GM12891 (cell line): ENCODE data around the gene SCN1B.

Source experiments
- DNase-seq: peaks from one replicate; pipeline ENCODE4 v3.0.0; 2011; ENCODE audit warnings: low spot score; ENCODE audit not compliant: insufficient read length
- FAIRE-seq: peaks from 2 replicates; lab custom pipeline; 2011; peaks lifted over from hg19 to GRCh38; lab: Jason Lieb, UNC
- PAX5 ChIP-seq: IDR thresholded peaks from 2 replicates; pipeline ENCODE4 v1.6.1; 2011; ENCODE audit warnings: low read length, moderate library complexity, mild to moderate bottlenecking; ENCODE audit not compliant: insufficient read depth, severe bottlenecking
- POLR2A ChIP-seq: IDR thresholded peaks from 2 replicates; pipeline ENCODE4 v1.6.1; 2011; ENCODE audit warnings: low read depth, low read length, control low read depth
- POLR2AphosphoS5 ChIP-seq: IDR thresholded peaks from 2 replicates; pipeline ENCODE4 v1.6.1; 2011; ENCODE audit warnings: low read depth, low read length, control low read depth
- POU2F2 ChIP-seq: IDR thresholded peaks from 2 replicates; pipeline ENCODE4 v1.6.1; 2011; ENCODE audit warnings: low read depth, mild to moderate bottlenecking, control low read depth, low read length, moderate library complexity
- SPI1 ChIP-seq: IDR thresholded peaks from 2 replicates; pipeline ENCODE4 v1.6.1; 2011; ENCODE audit warnings: low read depth, low read length, control low read depth
- TAF1 ChIP-seq: IDR thresholded peaks from 2 replicates; pipeline ENCODE4 v1.6.1; 2011; ENCODE audit warnings: low read depth, low read length, control low read depth

The SCN1B gene

DNA sequence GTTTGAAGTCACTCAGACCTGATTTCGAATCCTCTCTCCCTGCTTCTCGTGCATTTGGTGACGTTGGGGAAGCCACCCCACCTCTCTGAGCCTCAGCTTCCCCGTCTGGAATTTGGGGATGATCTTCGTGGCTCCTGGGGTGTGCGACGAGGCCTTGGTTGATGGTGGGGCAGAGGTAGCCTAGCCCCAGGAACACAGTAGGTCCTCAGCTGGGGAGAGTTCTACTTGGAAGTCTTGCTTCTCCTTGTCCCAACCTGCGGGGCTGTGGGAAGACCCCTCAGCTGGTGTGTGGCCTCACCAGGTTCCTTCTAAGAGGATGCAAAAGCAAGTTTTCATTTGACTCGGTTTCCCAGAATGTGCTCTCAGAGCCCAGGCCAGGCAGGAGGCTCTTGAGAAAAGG lies 24.4 kb downstream of the SCN1B start:
- TF ChIP-seq POLR2AphosphoS5 (no peak), POLR2A (no peak), PAX5 (no peak), POU2F2 (no peak), SPI1 (no peak), TAF1 (no peak)
- DNase-seq (no peak), FAIRE-seq (no peak)

DNA sequence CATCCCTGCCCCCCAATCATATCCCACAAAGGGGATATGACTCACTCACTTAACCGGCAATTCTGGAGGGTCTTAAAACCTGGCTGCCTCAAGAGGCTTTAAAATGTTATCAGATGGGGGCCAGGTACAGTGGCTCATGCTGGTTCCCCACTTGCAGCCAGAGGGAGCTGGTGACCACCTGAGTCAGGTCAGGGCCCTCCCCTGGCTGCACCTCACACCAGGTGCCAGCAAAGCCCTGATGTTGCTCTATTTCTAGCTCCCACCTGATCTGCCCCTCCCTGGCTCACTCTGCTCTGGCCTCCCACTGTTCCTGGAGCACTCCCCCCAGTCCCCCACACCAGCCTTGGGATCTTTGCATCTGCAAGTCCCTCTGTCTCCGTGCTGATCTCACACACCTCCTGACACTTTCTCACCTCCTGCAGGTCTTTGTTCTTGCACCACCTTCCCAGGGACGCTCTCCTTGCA lies 25.5 kb downstream of the SCN1B start:
- FAIRE-seq (no peak), DNase-seq (no peak)
- no peak for TF ChIP-seq SPI1
- no peak for TF ChIP-seq POU2F2
- no peak for TF ChIP-seq TAF1
- no peak for TF ChIP-seq POLR2AphosphoS5
- no peak for TF ChIP-seq PAX5
- no peak for TF ChIP-seq POLR2A

DNA sequence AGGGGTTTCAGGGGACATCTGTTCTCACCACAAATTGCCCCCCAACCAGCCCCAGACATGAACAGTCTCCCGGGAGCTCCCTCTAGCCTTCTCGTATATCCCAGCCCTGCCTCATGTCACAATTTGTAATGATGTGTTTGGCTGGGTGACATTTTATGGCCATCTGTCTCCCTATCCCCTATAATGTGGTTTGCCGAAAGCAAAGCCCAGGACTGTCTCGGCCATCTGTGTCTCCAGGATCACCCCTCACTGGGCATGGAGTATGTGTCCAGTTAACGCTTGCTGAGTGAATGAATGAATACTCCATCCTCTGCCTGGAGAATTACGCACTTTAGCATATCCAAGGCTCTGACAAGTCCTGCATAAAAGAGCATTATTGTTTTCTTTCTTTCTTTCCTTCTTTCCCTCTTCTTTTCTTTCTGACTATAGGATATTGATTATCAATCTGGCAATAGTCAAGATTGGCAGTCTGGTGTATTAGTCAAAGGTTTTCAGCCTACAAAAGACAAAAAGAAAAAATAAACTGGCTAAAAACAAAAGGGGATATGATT lies 26.3 kb downstream of the SCN1B start:
- no peak for TF ChIP-seq POU2F2
- TF ChIP-seq POLR2A, result no peak
- no peak for TF ChIP-seq PAX5
- TF ChIP-seq SPI1, result no peak
- TF ChIP-seq TAF1, result no peak
- no peak for TF ChIP-seq POLR2AphosphoS5
- DNase-seq (no peak), FAIRE-seq (no peak)

DNA sequence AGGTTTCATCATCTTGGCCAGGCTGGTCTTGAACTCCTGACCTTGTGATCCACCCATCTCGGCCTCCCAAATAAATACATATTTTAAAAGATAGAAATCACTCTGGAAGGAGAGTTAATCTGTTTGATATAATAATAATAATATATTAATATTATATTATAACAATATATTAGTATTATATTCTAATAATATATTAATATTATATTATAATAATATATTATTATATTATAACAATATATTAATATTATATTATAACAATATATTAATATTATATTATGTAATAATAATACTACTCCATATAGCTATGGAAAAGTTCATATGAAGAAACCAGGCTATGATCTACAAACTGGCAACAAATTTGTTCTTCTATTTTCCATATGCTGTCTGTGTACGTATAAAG lies 28.1 kb downstream of the SCN1B start:
- DNase-seq (no peak), FAIRE-seq (no peak)
- TF ChIP-seq TAF1 (no peak), POU2F2 (no peak)

DNA sequence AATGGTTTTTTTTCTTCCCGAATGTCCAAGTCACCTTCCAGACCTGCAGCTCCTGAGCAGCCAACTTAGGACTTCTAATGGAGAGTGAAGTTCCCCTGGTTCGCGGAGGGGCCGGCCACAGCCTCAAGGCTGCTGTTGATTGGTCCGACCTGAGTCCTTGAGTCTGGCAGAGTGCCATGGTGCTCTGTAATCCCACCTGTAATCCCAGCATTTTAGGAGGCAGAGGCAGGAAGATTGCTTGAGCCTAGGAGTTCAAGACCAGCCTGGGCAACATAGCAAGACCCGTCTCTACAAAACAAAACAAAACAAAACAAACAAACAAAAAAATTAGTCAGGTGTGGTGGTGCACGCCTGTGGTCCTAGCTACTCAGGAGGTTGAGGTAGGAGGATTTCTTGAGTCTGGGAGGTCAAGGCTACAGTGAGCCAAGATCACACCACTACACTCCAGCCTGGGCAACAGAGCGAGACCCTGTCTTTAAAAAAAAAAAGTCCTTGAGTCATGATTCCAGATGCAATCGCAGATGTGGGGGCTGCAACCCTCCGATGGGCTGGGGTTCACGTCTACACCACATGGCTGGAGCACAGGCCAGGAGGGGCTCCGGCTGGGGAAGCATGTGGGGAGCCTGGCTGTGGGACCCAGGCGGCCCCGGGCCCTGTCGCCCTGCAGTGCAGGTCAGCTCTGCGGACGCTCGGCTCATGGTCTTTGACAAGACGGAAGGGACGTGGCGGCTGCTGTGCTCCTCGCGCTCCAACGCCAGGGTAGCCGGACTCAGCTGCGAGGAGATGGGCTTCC lies 28.9 kb downstream of the SCN1B start:
- DNase-seq (no peak), FAIRE-seq (no peak)
- no peak for TF ChIP-seq POLR2A
- TF ChIP-seq TAF1, result no peak

DNA sequence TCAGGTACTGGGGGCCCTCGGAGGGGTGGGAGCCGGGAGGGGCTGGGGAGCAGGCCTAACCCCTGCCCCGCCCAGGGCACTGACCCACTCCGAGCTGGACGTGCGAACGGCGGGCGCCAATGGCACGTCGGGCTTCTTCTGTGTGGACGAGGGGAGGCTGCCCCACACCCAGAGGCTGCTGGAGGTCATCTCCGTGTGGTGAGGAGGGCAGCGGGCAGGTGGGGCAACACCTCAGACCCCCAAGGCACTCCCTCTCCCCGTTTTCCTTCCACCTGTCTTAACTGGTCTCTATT lies 29.5 kb downstream of the SCN1B start:
- DNase-seq (no peak), FAIRE-seq (no peak)
- no peak for TF ChIP-seq SPI1
- no peak for TF ChIP-seq POLR2AphosphoS5
- TF ChIP-seq POLR2A, result no peak
- TF ChIP-seq POU2F2, result no peak

DNA sequence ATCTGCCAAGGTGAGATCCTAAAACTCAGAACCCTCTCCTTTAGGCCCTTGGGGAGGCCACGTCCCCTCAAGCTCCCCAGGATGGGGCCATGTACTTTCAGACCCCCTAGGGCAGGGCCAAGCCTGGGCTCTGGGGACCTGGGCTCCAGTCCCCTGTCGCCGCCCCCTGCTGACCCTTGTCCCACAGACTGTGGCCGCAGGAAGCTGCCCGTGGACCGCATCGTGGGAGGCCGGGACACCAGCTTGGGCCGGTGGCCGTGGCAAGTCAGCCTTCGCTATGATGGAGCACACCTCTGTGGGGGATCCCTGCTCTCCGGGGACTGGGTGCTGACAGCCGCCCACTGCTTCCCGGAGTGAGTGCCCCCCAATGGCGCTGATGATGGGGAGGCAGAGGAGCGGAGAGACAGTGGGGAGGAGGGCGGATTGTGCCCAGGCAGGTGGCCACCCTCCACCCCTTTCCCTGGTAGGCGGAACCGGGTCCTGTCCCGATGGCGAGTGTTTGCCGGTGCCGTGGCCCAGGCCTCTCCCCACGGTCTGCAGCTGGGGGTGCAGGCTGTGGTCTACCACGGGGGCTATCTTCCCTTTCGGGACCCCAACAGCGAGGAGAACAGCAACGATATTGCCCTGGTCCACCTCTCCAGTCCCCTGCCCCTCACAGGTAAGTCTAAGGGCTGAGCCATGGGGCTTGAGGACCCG lies 30.0 kb downstream of the SCN1B start:
- no peak for TF ChIP-seq POLR2A
- no peak for TF ChIP-seq SPI1
- no peak for TF ChIP-seq POLR2AphosphoS5
- no peak for TF ChIP-seq TAF1
- no peak for TF ChIP-seq POU2F2
- TF ChIP-seq PAX5, result no peak
- FAIRE-seq (no peak), DNase-seq (no peak)

DNA sequence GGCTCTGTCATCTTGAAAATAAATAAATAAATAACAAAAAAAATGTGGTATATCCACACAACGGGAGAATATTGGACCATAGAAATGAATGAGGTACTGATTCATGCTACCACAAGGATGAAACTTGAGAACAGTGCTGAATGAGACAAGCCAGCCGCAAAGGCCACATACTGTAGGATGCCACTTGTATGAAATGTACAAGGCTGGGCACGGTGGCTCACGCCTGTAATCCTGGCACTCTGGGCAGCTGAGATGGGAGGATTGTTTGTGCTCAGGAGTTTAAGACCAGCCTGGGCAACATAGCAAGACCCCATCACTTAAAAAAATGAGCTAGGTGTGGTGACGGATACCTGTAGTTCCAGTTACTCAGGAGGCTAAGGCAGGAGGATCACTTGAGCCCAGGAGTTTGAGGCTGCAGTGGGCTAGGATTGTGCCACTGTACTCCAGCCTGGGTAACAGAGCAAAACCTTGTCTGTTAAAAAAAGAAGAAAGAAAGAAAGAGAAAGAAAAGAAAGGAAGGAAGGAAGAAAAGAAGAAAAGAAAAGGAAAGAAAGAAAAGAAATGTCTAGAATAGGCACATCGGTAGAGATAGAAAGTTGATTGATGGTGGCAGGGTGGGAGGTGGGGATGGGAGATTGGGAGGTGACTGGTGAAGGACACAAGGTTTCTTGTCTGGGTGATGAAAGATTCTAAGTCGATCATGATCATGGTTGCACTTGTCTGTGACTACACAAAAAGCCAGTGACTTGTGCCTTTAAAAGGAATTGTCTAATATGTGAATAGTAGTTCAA lies 31.5 kb downstream of the SCN1B start:
- TF ChIP-seq POU2F2, result no peak
- FAIRE-seq, result no peak
- no peak for DNase-seq

DNA sequence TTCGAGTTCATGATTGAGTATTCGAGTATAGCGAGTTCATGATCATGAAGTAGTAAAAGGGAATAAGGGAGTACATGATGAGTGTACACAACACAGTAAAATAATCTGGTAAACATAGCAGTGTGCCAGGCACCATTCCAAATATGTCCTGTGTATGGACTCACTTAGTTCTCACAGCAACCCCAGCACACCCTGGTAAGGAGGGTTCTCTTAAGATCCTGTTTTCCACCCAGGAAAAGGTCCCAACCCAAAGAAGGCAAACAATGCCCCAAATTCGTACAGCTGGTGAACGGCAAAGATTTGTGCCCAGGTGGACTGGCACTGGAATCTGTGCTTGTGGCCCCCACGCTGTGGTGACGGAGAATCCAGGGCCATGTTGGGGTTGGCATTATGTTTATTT lies 32.7 kb downstream of the SCN1B start:
- DNase-seq (no peak), FAIRE-seq (no peak)
- TF ChIP-seq PAX5 (no peak), SPI1 (no peak), POLR2AphosphoS5 (no peak), POLR2A (no peak), TAF1 (no peak), POU2F2 (no peak)
